Panc1 (cell line): ENCODE data around the gene THPO. TPM values are rescaled to one million over a fixed set of nuclear protein-coding genes. Genes with fewer than 3 reads are reported as not detected.

Experiments used
- total RNA-seq: library from RNA; stranded (reverse); gene quantifications from one replicate; pipeline ENCODE4 v1.2.1, GENCODE V29; 2021; ENCODE audit not compliant: unreplicated experiment

Gene THPO
- total RNA-seq, 1 experiment from 2014 or later: not detected

Other genes starting within 250 kb of the THPO start
- 60.2 TPM for gene EIF2B5, start 242.8 kb downstream of the THPO start, total RNA-seq
- 97.2 TPM for gene DVL3, start 222.8 kb downstream of the THPO start, total RNA-seq
- 335 TPM for gene AP2M1, start 203.4 kb downstream of the THPO start, total RNA-seq
- 101 TPM for gene ABCF3, start 192.0 kb downstream of the THPO start, total RNA-seq
- 0.28 TPM for gene VWA5B2, start 148.6 kb downstream of the THPO start, total RNA-seq
- 72.7 TPM for gene ALG3, start 129.2 kb downstream of the THPO start, total RNA-seq
- 10.7 TPM for gene EEF1AKMT4, start 128.5 kb downstream of the THPO start, total RNA-seq
- 5.7 TPM for gene CAMK2N2, start 116.7 kb downstream of the THPO start, total RNA-seq
- gene ECE2, start 102.2 kb downstream of the THPO start, total RNA-seq: not detected
- 536 TPM for gene PSMD2, start 79.0 kb downstream of the THPO start, total RNA-seq
- 798 TPM for gene EIF4G1, start 63.6 kb downstream of the THPO start, total RNA-seq
- gene FAM131A, start 40.6 kb downstream of the THPO start, total RNA-seq: 30.1 TPM
- 22.5 TPM for gene CLCN2, start 16.6 kb downstream of the THPO start, total RNA-seq
- 156 TPM for gene POLR2H, start 16.5 kb downstream of the THPO start, total RNA-seq
- 1.4 TPM for gene CHRD, start 1.8 kb upstream of the THPO start, total RNA-seq
- gene EPHB3, start 183.6 kb upstream of the THPO start, total RNA-seq: 6.0 TPM